Fibroblast of pulmonary artery (primary cell): ENCODE results near the gene PHF21A.

Experiments
- DNase-seq: peaks from one replicate; pipeline ENCODE4 v3.0.0-alpha.2; 2010; ENCODE audit warnings: low read depth
- H3K4me3 ChIP-seq: replicated peaks from 2 replicates; pipeline ENCODE4 v1.5.1; 2011; ENCODE audit warnings: low read depth, mild to moderate bottlenecking, control low read depth, low read length, moderate library complexity
- CTCF ChIP-seq: IDR thresholded peaks from 2 replicates; pipeline ENCODE4 v1.5.1; 2011; ENCODE audit warnings: mild to moderate bottlenecking, control low read depth, low read length, inconsistent platforms; ENCODE audit errors: missing control alignments

The PHF21A gene

GRCh38 chr11:45889555-45889954 lies 231.7 kb downstream of the PHF21A start:
- H3K4me3 ChIP-seq = no peak overlapping the region

GRCh38 chr11:45887587-45887986 lies 233.7 kb downstream of the PHF21A start:
- no peak for TF ChIP-seq CTCF
- no peak for DNase-seq

More at GRCh38 chr11:45889555-45889954, 231.7 kb downstream of the PHF21A start:
- DNase-seq = no peak
- TF ChIP-seq CTCF = no peak

GRCh38 chr11:45886816-45887520 lies 234.3 kb downstream of the PHF21A start:
- no peak for DNase-seq
- no peak for TF ChIP-seq CTCF
- no peak overlapping the region for H3K4me3 ChIP-seq

More at GRCh38 chr11:45887587-45887986, 233.7 kb downstream of the PHF21A start:
- no peak overlapping the region for H3K4me3 ChIP-seq

GRCh38 chr11:45885921-45886721 lies 235.1 kb downstream of the PHF21A start:
- peak overlapping the region; percentile 43 for H3K4me3 ChIP-seq
- DNase-seq = no peak
- no peak for TF ChIP-seq CTCF

GRCh38 chr11:45885274-45885920 lies 235.9 kb downstream of the PHF21A start, which contains the start of gene MAPK8IP1:
Gene MAPK8IP1, plus strand, starts transcription at chr11:45885651. Its CDS starts 170 bp downstream, at chr11:45885821.
- TF ChIP-seq CTCF = no peak
- peak; percentile 36 for DNase-seq
- peak within 1 kb of the TSS; percentile 43 for H3K4me3 ChIP-seq

GRCh38 chr11:45884596-45885185 lies 236.6 kb downstream of the PHF21A start:
- no peak for DNase-seq
- TF ChIP-seq CTCF = no peak
- H3K4me3 ChIP-seq = no peak overlapping the region
